GM19438 (cell line): ENCODE measurements around the gene SLC5A2.
"Not testable (repeated sequence)": the region's sequence is repeated elsewhere in the genome, so short reads cannot be mapped to it uniquely, and the experiment has no call there.

ENCODE experiments used
- ATAC-seq: cut with Tn5 transposase; IDR thresholded peaks from one replicate; pipeline ENCODE4 v1.9.1; 2021; ENCODE audit warnings: low read depth; ENCODE audit not compliant: unreplicated experiment

The SLC5A2 gene

GRCh38 chr16:31483081-31483480 lies at the start of gene SLC5A2:
Gene SLC5A2, plus strand, starts transcription at chr16:31483123. Its CDS starts 14 bp downstream, at chr16:31483137.
- no peak for ATAC-seq

- ATAC-seq: no peak
These were observed 47.3 kb upstream of the SLC5A2 start for GRCh38 chr16:31435341-31436220.

DNA sequence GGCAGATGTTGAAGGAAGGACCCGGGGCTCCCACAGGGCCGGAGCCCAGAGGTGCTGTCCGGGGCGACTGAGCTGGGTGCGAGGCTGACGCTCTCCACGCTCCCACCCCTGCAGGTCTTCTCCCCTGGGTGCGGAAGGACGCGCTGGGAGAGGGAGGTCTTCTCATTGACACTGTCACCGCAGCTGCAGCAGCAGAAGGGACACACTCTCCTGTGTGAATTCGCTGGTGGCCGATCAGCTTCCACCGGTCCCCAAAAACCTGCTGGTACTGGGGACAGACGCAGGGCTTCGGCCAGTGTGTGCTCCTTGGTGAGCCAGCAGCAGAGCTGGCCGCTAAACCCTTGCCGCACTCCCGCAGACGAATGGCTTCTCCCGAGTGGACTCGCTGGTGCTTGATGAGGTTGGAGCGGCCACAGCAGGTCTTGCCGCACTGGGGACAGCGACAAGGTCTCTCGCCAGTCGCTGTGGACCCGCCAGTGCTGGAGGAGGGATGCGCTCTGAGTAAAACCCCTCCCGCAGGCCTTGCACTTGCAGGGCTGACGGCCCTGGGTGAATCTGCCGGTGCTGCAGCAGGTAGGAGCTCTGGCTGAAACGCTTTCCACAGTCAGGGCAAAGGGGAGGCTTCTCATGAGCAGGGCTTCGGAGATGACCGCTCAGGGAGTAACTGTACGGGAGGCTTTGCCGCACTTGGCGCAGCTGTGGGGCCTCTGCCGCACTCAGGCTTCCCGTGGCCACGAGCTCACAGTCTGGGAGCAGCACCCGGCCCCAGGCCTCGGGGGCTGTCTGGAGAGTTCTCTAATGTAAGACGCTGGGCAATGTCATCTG lies 46.5 kb upstream of the SLC5A2 start:
- ATAC-seq: no peak

DNA sequence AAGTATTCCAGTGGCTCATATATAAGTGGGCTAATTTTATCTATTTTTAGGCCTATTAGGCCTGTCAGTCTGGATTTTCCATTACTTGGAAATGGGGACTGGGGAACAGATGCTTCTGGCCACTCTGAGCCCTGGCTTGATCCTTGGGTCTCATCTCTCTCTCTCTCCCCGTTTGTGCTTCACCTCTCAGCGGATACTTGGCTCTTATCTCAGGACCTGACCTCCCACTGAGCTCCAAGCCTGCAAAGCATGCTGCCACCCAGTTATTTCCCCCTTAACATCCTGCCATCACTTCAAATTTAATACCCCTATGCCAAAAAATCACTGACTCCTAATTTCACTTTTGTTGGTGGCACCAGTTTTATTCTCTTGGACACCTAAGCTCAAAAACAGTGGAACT lies 44.5 kb upstream of the SLC5A2 start:
- ATAC-seq: no peak

DNA sequence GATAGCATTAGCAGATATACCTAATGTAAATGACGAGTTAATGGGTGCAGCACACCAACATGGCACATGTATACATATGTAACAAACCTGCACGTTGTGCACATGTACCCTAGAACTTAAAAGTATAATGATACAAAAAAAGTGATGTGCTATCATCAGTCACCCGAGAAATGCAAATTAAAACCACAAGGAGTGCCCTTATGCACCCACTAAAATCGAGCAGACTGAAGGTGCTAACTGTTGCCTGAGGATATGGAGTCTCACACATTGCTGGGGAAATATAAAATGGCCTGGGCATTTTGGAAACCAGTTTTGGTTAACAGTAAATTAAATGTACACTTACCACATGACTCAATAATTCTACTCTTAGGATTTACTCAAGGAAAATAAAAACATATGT lies 43.9 kb upstream of the SLC5A2 start:
- not testable (repeated sequence) for ATAC-seq

DNA sequence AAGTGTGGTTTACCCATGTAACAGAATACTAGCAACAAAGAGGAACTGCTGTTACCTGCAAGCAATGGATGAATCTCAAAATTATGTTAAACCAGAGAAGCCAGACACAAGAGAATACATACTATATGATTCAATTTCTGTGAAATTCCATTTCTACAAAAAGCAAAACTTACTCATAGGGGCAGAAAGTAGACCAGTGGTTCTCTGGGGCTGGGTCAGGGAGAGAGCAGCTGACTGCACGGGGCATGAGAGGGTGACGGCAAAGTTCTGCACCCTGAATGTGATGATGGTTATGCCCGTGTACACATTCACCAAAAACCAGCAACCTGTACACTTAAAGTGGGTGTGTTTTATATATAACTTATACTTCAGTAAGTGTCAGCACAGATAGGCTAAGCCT lies 43.4 kb upstream of the SLC5A2 start:
- ATAC-seq: no peak

DNA sequence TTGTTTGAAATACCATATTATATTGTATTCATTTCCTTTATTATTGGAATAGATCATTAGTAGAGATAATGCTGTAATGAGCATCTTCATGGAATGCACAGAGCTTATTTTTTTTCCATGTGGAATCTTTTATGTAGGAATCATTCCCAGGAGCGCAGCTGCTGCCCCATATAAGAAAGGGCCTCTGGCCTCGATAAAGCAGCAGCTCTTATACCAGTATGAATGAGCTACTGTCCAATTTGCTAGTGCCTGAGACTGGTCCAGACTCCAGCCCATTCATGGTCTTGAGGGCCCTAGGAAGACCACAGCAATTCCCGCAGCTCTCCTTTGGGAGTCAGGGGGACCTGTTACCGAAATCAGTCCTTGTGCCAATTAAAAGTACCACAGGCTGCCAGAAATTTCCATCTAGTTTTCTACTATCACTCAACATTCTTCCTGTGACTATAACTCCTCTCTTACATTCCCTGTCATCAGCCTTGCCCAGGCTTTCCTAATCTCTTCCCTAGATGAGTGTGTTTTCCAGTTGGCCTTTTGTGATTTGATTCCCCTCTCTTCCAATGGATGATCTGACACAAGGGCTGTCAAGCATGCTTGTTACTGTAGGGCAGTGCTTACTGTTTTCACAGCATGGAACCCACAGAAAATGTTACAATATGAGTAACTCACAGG lies 42.3 kb upstream of the SLC5A2 start:
- no peak for ATAC-seq

- no peak for ATAC-seq
These were observed 41.0 kb upstream of the SLC5A2 start for GRCh38 chr16:31441956-31442355.

DNA sequence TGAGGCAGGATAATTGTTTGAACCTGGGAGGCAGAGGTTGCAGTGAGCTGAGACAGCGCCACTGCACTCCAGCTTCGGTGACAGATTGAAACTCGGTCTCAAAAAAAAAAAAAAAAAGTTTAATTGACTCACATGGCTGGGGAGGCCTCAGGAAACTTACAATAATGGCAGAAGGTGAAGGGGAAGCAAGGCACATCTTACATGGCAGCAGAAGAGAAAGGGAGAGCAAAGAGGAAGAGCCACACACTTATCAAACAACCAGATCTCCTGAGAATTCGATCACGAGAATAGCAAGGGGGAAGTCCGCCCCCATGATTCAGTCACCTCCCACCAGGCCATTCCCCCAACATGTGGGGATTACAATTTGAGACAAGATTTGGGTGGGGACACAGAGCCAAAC lies 37.0 kb upstream of the SLC5A2 start:
- ATAC-seq: not testable (repeated sequence)

DNA sequence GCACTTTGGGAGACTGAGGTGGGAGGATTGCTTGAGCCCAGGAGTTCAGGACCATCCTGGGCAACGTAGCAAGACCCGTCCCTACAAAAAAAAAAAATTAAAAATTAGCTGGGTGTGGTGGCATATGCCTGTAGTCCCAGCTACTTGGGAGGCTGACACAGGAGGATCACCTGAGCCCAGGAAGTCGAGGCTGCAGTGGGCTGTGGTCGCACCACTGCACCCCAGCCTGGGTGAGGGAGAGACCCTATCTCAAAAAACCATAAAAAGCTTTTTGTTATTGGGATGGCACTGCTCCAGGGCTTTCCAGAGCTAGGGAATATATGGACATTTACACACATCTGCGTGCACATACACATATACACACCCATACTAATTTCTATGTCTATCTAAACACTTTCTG lies 31.7 kb upstream of the SLC5A2 start:
- ATAC-seq: no peak

DNA sequence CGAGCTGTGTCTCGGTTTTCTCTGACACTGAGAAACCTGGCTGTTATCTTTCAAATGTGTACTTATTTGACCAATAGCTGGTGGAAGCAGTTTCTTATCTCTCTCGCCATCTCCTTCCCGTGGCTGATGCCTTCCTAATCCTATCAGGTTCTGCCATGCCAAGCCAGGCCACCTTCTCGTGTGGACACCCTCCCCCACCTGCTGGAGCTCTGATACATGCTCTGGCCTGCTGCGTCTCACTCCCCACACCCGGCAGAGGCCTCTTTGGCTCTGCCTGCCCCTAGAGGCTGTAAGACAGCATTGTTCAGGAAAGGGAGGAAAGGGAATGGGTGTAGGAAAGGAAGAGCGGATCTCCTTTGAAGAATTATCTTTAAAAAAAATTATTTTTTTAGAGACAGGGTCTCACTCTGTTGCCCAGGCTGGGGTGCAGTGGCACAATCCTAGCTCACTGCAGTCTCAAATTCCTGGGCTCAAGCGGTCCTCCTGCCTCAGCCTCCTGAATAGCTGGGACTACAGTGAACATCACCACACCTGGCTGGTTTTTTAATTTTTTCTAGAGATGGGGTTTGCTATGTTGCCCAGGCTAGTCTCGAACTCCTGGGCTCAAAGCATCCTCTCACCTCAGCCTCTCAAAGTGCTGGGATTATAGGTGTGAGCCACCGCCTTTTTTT lies 31.1 kb upstream of the SLC5A2 start:
- no peak for ATAC-seq

DNA sequence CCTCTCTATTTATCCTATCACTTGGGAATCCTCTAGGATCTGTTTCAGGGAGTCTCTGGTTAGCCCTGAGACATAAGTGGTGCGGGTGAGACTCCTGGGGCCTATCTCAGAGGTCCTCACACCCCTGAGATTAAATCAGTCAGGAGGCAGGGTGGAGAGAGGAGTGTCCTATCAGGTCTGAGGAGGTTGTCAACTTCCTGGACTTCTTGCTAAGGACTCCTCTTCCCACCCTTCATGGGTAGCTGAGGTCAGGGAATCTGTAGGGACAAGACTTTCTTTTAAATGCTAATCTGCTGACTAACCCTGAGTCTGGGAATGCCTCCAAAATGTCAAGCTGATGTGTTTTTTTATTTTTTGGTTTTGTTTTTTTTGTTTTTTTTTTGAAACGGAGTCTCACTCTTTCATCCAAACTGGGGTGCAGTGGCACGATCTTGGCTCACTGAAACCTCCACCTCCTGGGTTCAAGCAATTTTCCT lies 30.3 kb upstream of the SLC5A2 start:
- no peak for ATAC-seq

DNA sequence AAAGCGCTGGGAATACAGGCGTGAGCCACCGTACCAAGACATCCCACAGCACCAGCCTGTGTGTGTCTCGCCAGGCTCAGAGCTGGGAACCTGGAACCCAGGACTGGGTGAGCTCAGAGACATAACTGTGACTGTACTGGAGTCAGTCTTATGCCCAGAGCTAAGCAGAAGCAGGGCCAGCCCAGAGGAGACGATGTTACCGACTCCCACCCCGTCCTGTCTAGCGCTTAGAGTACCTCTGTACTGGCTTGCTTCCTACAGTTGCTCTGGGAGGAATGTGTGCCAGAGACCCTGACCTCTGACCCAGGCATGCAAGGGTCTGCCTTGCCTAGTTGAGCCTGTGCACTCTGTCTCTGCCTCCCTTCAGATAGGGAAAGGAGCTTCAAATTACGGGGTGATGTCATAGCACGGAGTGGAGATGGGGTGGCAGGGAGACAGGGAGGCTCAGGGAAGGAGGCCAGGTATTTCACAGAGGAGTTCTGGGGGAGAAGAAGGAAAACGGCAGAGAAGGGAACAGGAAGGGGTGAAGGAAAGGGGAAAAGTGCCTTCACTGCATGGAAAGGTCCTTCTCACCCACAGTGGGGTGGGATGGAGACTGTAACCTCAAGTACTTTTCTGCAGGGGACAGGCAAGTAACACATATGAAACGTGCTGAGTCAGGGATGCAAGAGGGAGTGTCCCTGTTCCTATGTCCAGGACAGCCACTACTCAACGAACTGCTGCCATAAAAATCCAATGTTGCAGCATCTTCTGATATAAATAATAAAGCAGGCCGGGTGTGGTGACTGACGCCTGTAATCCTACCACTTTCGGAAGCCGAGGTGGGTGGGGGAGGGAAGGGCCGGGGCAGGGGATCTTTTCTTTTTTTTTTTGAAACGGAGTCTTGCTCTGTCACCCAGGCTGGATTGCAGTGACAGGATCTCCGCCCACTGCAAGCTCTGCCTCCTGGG lies 29.4 kb upstream of the SLC5A2 start:
- ATAC-seq: no peak

DNA sequence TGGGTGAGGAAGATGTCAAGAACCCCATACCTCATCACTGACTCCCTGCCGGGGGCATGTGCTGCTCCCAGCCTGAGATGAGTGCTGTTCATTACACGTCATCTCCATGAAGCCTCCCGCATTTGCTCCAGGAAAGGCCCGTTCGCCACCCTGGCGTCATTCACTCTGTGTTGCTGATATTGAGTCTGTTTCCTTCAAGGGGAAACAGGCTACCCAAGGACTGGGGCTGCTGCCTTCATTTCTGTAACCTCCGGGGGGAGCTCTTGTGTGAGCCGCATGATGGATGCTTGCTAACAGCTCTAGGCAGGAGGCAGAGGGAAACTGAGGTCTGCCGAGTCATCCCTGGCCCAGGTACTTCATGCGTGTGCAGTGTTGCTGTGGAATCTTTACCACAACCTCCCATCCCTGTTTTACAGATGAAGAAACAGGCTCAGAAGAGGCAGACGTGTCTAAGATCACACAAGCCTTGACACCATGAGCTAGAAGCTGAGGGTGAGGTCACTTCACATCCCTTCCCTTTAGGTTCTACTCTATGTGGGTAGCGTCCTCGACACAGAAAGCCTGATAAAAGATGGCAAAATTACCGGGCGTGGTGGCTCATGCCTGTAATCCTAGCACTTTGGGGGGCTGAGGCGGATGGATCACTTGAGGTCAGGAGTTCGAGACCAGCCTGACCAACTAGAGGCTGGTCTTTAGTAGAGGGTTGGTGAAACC lies 27.2 kb upstream of the SLC5A2 start:
- ATAC-seq: no peak

GRCh38 chr16:31456988-31457360 lies 25.9 kb upstream of the SLC5A2 start:
- no peak for ATAC-seq

DNA sequence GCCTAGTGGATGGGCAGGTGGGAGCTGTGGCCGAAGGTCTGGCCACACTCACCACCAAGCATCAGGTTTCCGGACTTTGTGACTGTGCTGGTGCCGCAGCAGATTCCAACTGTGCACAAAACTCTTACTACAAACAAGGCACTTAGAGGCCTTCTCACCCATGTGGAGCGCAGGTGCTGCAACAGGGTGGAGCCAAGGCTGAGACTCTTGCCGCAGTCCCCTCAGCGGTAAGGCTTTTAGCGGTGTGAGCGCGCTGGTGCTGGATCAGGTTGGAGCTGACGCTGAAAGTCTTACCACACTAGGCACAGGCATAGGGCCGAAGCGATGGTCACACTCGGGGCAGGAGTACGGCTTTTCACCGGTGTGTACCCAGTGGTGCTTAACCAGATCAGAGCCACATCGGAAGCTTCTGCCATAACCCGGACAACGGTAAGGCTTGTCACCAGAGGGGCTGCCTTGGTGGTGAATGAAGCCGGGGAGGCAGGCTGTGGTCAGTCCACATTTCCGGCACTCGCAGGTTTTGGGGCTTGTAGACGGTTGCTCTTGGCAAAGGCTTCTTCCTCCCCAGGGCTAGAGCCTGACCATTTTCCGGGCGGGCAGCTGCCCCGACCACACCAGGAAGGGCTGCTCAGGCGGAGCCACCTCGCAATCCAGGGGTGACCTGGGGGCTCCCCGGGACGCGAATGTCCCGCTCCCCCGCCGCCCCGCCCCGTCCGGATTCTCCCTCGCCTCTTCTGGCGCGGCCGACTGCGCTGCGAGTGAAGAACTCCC lies 24.7 kb upstream of the SLC5A2 start:
- peak; percentile 24 for ATAC-seq

- ATAC-seq: peak; percentile 69
These were observed 23.9 kb upstream of the SLC5A2 start, which contains the start of gene ARMC5 for GRCh38 chr16:31458844-31459686. Gene ARMC5, plus strand, starts transcription at chr16:31459501. Its CDS starts 24 bp downstream, at chr16:31459525.
